B cell (primary cell): Measurements from ENCODE around the gene SALL3. TPM values are rescaled to one million over a fixed set of nuclear protein-coding genes. Genes with fewer than 3 reads are reported as not detected.

Source experiments
- ATAC-seq: fragments of 200-7000 bp; cut with Tn5 transposase; one replicate; pipeline ENCODE4 v1.10.0; 2021; ENCODE audit warnings: low read depth, mild to moderate bottlenecking, moderate number of reproducible peaks, moderate library complexity
- CTCF ChIA-PET: fragments of 350-600 bp; sonication (Branson Sonifier 250); formaldehyde crosslinking; loops from one replicate; lab custom pipeline; 2021; ENCODE audit warnings: antibody characterized with exemption, inconsistent platforms; lab: Charles Lee
- POLR2A ChIA-PET: fragments of 350-600 bp; sonication (Branson Sonifier 250); formaldehyde crosslinking; loops from one replicate; lab custom pipeline; 2021; ENCODE audit warnings: antibody characterized with exemption; lab: Charles Lee
- DNase-seq: peaks from one replicate; pipeline ENCODE4 v3.0.0; 2013
- H2AFZ ChIP-seq: 2 replicates; pipeline ENCODE4 v1.6.1; 2012; ENCODE audit warnings: mild to moderate bottlenecking, low read depth, low read length; ENCODE audit not compliant: insufficient read depth, poor library complexity, severe bottlenecking
- H3K27ac ChIP-seq, 2 donors: 1 replicate in 1 of 2; 2 replicates in 1 of 2; pipeline ENCODE4 v1.5.1; 2012 to 2013; ENCODE audit warnings: low read length in 2 of 2, mild to moderate bottlenecking in 2 of 2, moderate library complexity in 1 of 2
- H3K27me3 ChIP-seq, 4 experiments: fragments of 200-600 bp in 1 of 4; sonication (generic) in 1 of 4; replicated peaks in 1 of 4; 1 replicate in 2 of 4; 2 replicates in 2 of 4; pipeline versions ENCODE4 v1.6.1 to v1.7.0; 2013 to 2016; ENCODE audit warnings: low read length in 3 of 4, mild to moderate bottlenecking in 2 of 4, mixed read lengths in 1 of 4, moderate library complexity in 1 of 4; ENCODE audit not compliant: insufficient read depth in 4 of 4, control insufficient read depth in 3 of 4; ENCODE audit errors: control extremely low read depth in 1 of 4
- H3K36me3 ChIP-seq, 2 experiments: replicated peaks in 1 of 2; 1 replicate in 1 of 2; 2 replicates in 1 of 2; pipeline versions ENCODE4 v1.6.1 to v1.7.1; 2013; ENCODE audit warnings: low read length in 1 of 2; ENCODE audit not compliant: insufficient read depth in 2 of 2, control insufficient read depth in 1 of 2; ENCODE audit errors: control extremely low read depth in 1 of 2, extremely low read depth in 1 of 2
- H3K4me1 ChIP-seq, 2 donors: fragments of 200-600 bp in 1 of 2; sonication (generic) in 1 of 2; 1 replicate in 1 of 2; 2 replicates in 1 of 2; pipeline versions ENCODE4 v1.5.1 to v1.6.1; 2013 to 2017; ENCODE audit warnings: low read length in 2 of 2; ENCODE audit not compliant: control insufficient read depth in 2 of 2, insufficient read depth in 2 of 2
- H3K4me2 ChIP-seq: replicated peaks from 2 replicates; pipeline ENCODE3; 2012; ENCODE audit warnings: mild to moderate bottlenecking, low read depth, low read length; ENCODE audit not compliant: poor library complexity, severe bottlenecking
- H3K4me3 ChIP-seq, 5 experiments: fragments of 200-600 bp in 1 of 5; sonication (generic) in 1 of 5; 1 replicate in 3 of 5; 2 replicates in 2 of 5; pipeline versions ENCODE4 v1.5.1 to v1.7.0; 2011 to 2016; ENCODE audit warnings: low read length in 4 of 5, mild to moderate bottlenecking in 4 of 5, low read depth in 2 of 5, control low read depth in 1 of 5, moderate library complexity in 1 of 5; ENCODE audit not compliant: insufficient read depth in 1 of 5; ENCODE audit errors: control extremely low read depth in 1 of 5, extremely low read depth in 1 of 5
- H3K79me2 ChIP-seq: fragments of 200-600 bp; sonication (generic); one replicate; pipeline ENCODE4 v1.6.0; 2016; ENCODE audit warnings: low read length; ENCODE audit not compliant: control insufficient read depth, insufficient read depth
- H3K9ac ChIP-seq: fragments of 200-600 bp; sonication (generic); 2 replicates; pipeline ENCODE4 v1.6.1; 2017; ENCODE audit warnings: mild to moderate bottlenecking, low read length, moderate library complexity
- H3K9me3 ChIP-seq, 3 donors: one replicate each; pipeline versions ENCODE4 v1.6.1 to v1.7.1; 2013; ENCODE audit warnings: low read length in 2 of 3; ENCODE audit not compliant: control insufficient read depth in 2 of 3, insufficient read depth in 1 of 3; ENCODE audit errors: control extremely low read depth in 1 of 3
- H4K20me1 ChIP-seq: 2 replicates; pipeline ENCODE4 v1.6.0; 2012; ENCODE audit warnings: mild to moderate bottlenecking, low read length; ENCODE audit not compliant: insufficient read depth, control insufficient read depth, poor library complexity, severe bottlenecking
- H3K27ac Mint-ChIP-seq: one replicate; pipeline ENCODE4 v1.8.0; 2021; ENCODE audit warnings: mixed read lengths
- H3K27me3 Mint-ChIP-seq: one replicate; pipeline ENCODE4 v1.8.0; 2021; ENCODE audit warnings: mixed read lengths
- H3K4me1 Mint-ChIP-seq: one replicate; pipeline ENCODE4 v1.8.0; 2021; ENCODE audit warnings: mixed read lengths
- H3K4me3 Mint-ChIP-seq: one replicate; pipeline ENCODE4 v1.8.0; 2021; ENCODE audit warnings: mixed read lengths
- H3K9me3 Mint-ChIP-seq: one replicate; pipeline ENCODE4 v1.8.0; 2022; ENCODE audit warnings: mixed read lengths; ENCODE audit not compliant: insufficient read depth
- EZH2 ChIP-seq: IDR thresholded peaks from 2 replicates; pipeline ENCODE4 v1.6.1; 2012; ENCODE audit warnings: borderline replicate concordance, low read depth, mild to moderate bottlenecking, moderate library complexity, low read length; ENCODE audit not compliant: insufficient read depth, poor library complexity, severe bottlenecking
- WGBS: methylation state at CpG from one replicate; pipeline ENCODE4 v1.1.5; 2013; ENCODE audit warnings: missing lambda C conversion rate; ENCODE audit not compliant: insufficient coverage; 5-methylcytosine and 5-hydroxymethylcytosine counted together
- intact Hi-C: fragments of 100-400 bp; cut with micrococcal nuclease; formaldehyde crosslinking; loops from one replicate; pipeline ENCODE4 v1.10.0; 2022
- polyA plus RNA-seq: library from polyadenylated mRNA; depleted of rRNA; stranded (reverse); fragments of >200 nt; gene quantifications from 2 replicates; pipeline ENCODE4 v1.2.3, GENCODE V29; 2012
- total RNA-seq, 2 donors: library from RNA; stranded (reverse); fragments of 120-200 nt in 1 of 2; gene quantifications; 1 replicate in 1 of 2; 2 replicates in 1 of 2; pipeline versions ENCODE4 v1.2.3 to v1.2.4, GENCODE V29; 2013 to 2022
- TF ChIP-seq, protein P1 (sequence below): fragments of 200-600 bp; IDR thresholded peaks from one replicate; pipeline ENCODE4 v1.8.0; 2022; ENCODE audit warnings: antibody characterized with exemption, mild to moderate bottlenecking

The SALL3 gene
- total and polyA plus RNA-seq, 2 donors (not counting 1 experiment from before 2014, with no cell fraction given): not detected

DNA sequence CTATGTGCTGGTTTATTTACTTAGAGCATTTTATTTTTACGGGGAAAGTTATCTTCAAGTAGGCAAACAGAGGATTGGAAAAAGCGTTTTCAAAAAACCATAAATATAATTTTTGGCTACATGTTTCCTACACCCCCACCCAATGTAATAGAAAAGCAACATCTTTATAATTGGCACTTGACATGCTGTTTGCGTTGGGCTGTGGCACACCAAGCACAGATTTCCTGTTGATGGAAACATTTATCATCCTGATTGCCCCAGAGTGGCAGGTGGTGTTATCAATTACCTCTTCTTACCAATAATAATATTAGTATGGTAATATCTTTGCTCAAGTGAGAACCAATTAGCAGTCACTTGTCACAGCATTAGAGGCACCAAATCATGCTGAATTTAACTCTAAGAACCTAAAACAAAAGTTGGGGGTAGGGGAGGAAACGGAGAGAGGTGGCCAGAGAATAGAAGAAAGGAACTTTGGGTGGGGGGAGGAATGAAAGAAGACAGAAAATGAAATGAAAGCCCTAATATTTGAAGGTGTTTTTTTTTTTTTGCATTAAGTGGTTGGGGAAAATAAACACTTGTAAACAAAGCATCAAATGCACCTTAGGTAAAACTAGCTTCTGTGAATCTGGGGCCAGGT lies 3.8 kb upstream of the SALL3 start:
- Histone ChIP-seq H3K9me3 (peaks cover 0 to 25% (median 0%) of the 10 kb centered on the region in 3 donors), H4K20me1 (no peaks in the 10 kb centered on the region), H2AFZ (no peak overlapping the region), H3K79me2 (no peaks in the 10 kb centered on the region), H3K27me3 (peaks cover 2 to 65% (median 31%) of the 10 kb centered on the region in 4 experiments), H3K4me1 (peaks cover 5 to 8% of the 10 kb centered on the region in 2 donors), H3K4me3 (no peak overlapping the region), H3K4me2 (no peak overlapping the region), H3K36me3 (no peaks in the 10 kb centered on the region), H3K9ac (no peak overlapping the region), H3K27ac (no peak overlapping the region)
- POLR2A ChIA-PET: no interaction called here
- Mint-ChIP-seq H3K4me1 (peaks cover 11% of the 10 kb centered on the region), H3K4me3 (no peak overlapping the region), H3K27me3 (peaks cover 56% of the 10 kb centered on the region), H3K27ac (no peak overlapping the region), H3K9me3 (no peaks in the 10 kb centered on the region)
- intact Hi-C loops: no loop called here
- no peak for DNase-seq
- TF ChIP-seq, protein P1, sequence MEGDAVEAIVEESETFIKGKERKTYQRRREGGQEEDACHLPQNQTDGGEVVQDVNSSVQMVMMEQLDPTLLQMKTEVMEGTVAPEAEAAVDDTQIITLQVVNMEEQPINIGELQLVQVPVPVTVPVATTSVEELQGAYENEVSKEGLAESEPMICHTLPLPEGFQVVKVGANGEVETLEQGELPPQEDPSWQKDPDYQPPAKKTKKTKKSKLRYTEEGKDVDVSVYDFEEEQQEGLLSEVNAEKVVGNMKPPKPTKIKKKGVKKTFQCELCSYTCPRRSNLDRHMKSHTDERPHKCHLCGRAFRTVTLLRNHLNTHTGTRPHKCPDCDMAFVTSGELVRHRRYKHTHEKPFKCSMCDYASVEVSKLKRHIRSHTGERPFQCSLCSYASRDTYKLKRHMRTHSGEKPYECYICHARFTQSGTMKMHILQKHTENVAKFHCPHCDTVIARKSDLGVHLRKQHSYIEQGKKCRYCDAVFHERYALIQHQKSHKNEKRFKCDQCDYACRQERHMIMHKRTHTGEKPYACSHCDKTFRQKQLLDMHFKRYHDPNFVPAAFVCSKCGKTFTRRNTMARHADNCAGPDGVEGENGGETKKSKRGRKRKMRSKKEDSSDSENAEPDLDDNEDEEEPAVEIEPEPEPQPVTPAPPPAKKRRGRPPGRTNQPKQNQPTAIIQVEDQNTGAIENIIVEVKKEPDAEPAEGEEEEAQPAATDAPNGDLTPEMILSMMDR: no peak
- no peak for TF ChIP-seq EZH2
- WGBS: no CpG with 5 or more reads among the region's 4 CpGs
- CTCF ChIA-PET: no interaction called here
- ATAC-seq: no peak

DNA sequence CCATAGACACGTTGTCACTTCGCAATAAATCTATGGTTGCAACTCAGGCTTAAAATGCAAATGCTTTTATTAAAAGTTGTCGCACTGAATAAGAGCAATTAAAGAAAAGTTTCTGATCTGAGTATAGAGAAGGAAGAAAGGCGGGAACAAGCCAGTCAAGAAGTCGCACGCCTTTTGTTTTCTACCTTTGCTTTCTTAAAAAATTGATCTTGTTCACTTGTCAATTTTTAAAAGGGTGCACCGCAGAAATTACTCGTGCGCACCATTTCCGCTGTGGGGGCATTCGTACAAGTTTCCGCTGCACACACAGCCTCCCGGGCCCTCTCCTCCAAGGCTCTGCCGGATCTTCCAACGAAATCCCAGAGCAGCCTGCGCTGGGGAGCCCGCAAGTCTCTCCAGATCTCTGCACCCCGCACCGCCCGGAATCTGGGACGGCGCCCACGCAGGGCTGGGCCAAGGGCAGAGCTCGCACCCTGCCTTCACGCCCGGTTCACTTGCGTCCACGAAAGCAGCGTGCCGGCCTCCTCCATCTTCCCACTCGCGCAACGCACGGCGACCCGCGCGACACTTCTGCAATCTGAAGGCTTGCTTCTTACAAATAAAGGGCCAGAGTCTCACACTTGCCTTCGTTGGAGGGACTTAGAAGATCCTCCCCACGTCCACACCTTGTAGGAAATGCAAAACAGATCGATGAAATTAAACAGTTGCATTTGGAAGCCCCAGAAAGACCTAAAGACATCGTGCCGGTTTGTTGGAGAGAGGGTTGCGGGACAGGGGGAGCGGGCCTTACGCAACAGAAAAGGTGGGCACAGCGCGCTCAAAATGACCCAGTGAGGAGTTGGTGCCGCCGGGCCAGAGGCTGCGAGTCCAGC lies 2.6 kb upstream of the SALL3 start:
- peaks cover 2 to 63% (median 38%) of the 10 kb centered on the region in 4 experiments for H3K27me3 ChIP-seq
- peaks cover 10 to 13% of the 10 kb centered on the region in 2 donors for H3K4me1 ChIP-seq
- peaks cover 0 to 20% (median 0%) of the 10 kb centered on the region in 3 donors for H3K9me3 ChIP-seq
- H3K27me3 Mint-ChIP-seq: peaks cover 52% of the 10 kb centered on the region
- no peaks in the 10 kb centered on the region for H3K36me3 ChIP-seq
- H3K9ac ChIP-seq: no peak overlapping the region
- no peaks in the 10 kb centered on the region for H4K20me1 ChIP-seq
- 11% methylated on average over 43 of the region's 51 CpGs for WGBS
- no peak overlapping the region for H3K27ac ChIP-seq
- no peak for TF ChIP-seq EZH2
- TF ChIP-seq, protein P1: no peak
- CTCF ChIA-PET: no interaction called here
- no peak overlapping the region for H3K4me2 ChIP-seq
- no peaks in the 10 kb centered on the region for H3K79me2 ChIP-seq
- H3K27ac Mint-ChIP-seq: no peak overlapping the region
- no peaks in the 10 kb centered on the region for H3K9me3 Mint-ChIP-seq
- no peak overlapping the region for H3K4me3 ChIP-seq
- H2AFZ ChIP-seq: no peak overlapping the region
- no peak for ATAC-seq
- peak overlapping the region; percentile 34 for H3K4me3 Mint-ChIP-seq
- intact Hi-C loops: no loop called here
- POLR2A ChIA-PET: no interaction called here
- peaks cover 16% of the 10 kb centered on the region for H3K4me1 Mint-ChIP-seq
- no peak for DNase-seq
